Neural progenitor cell (in vitro differentiated cells): ENCODE results near the gene PLA2G4B.

Source experiments
- EZH2phosphoT487 ChIP-seq: fragments of 200-600 bp; sonication (generic); IDR thresholded peaks from 2 replicates; pipeline ENCODE4 v1.6.1; 2017; ENCODE audit warnings: antibody characterized with exemption
- TF ChIP-seq, protein P1 (sequence below): fragments of 200-600 bp; sonication (generic); IDR thresholded peaks from 2 replicates; pipeline ENCODE4 v1.5.1; 2017; ENCODE audit warnings: antibody characterized with exemption, mild to moderate bottlenecking

DNA sequence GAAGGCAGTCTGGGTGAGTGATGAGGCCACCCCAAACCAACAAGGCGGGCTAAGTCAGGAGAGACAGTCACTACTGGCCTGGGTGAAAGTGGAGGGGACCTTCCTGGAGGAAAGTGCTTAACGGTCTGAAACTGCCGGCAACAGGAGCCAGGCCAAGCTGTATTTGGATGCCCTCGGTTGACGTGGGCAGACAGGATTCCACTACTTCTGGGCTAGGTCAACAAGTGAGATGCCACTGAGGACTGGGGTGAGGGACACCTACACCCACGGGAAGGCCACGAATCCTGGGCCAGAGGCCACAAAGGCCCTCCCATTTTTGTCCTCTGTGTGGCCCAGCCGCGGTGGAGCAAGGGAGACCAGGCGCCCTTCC is 42.9 kb downstream of the PLA2G4B start:
- TF ChIP-seq, protein P1, sequence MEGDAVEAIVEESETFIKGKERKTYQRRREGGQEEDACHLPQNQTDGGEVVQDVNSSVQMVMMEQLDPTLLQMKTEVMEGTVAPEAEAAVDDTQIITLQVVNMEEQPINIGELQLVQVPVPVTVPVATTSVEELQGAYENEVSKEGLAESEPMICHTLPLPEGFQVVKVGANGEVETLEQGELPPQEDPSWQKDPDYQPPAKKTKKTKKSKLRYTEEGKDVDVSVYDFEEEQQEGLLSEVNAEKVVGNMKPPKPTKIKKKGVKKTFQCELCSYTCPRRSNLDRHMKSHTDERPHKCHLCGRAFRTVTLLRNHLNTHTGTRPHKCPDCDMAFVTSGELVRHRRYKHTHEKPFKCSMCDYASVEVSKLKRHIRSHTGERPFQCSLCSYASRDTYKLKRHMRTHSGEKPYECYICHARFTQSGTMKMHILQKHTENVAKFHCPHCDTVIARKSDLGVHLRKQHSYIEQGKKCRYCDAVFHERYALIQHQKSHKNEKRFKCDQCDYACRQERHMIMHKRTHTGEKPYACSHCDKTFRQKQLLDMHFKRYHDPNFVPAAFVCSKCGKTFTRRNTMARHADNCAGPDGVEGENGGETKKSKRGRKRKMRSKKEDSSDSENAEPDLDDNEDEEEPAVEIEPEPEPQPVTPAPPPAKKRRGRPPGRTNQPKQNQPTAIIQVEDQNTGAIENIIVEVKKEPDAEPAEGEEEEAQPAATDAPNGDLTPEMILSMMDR = no peak
- TF ChIP-seq EZH2phosphoT487 = no peak
